ENCODE data around the gene TMEM120A. TPM values are rescaled to one million over a fixed set of nuclear protein-coding genes. Genes with fewer than 3 reads are reported as not detected.

TMEM120A gene
- total RNA-seq, 1 donor from 2014 or later = 22.5 TPM

DNA sequence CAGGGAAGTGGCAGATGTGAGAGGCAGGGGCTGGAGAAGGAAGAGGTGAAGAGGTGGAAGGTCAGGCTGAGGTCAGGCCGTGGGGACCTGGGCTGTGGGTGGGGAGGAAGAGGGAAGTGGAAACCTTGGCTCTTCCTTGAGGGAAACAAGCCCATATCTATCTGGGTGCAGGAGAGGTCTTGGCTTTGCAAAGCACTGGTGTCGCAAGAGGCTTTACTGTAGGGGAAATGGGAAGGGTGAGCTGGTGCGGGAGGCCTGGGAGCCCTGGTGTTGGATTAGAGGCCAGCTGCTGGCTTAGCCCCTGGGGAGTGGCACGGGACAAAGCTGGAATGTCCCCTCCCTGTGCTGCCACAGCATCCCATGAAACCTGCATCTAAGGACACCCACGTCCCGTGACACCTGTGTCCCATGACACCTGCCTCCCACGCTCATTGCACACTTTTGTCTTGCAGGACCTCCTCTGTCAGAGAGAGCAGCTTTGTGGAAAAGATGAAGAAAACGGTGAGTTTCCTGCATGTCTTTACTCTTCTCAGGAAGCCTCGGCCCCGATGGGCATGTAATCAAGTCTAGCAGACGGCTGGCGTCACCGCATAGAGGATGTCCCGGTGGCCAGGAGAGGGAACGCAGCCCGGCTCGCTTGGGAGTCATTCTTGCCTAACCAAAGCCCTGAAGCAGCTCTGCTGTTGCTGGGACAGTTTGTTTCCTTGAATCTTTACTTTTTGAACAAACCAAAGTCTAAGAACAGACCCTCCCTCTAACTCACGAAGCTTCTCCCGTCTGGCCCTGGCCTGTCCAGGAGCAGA lies 22.2 kb downstream of the TMEM120A start:
- H3K9me3 Mint-ChIP-seq = no peaks in the 10 kb centered on the region
- TF ChIP-seq, protein P1, sequence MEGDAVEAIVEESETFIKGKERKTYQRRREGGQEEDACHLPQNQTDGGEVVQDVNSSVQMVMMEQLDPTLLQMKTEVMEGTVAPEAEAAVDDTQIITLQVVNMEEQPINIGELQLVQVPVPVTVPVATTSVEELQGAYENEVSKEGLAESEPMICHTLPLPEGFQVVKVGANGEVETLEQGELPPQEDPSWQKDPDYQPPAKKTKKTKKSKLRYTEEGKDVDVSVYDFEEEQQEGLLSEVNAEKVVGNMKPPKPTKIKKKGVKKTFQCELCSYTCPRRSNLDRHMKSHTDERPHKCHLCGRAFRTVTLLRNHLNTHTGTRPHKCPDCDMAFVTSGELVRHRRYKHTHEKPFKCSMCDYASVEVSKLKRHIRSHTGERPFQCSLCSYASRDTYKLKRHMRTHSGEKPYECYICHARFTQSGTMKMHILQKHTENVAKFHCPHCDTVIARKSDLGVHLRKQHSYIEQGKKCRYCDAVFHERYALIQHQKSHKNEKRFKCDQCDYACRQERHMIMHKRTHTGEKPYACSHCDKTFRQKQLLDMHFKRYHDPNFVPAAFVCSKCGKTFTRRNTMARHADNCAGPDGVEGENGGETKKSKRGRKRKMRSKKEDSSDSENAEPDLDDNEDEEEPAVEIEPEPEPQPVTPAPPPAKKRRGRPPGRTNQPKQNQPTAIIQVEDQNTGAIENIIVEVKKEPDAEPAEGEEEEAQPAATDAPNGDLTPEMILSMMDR (conservative IDR thresholded peaks at IDR 0.05) = peak; percentile 50
- DNase-seq (ENCODE audit: extremely low spot score, unreplicated experiment) = no peak
- peaks cover 17% of the 10 kb centered on the region for H3K4me1 Mint-ChIP-seq (ENCODE audit: unreplicated experiment)
- peaks cover 14% of the 10 kb centered on the region for H3K36me3 Mint-ChIP-seq
- H3K27me3 Mint-ChIP-seq = no peaks in the 10 kb centered on the region
- no peak overlapping the region for H3K27ac Mint-ChIP-seq
- no peak overlapping the region for H3K4me3 Mint-ChIP-seq

DNA sequence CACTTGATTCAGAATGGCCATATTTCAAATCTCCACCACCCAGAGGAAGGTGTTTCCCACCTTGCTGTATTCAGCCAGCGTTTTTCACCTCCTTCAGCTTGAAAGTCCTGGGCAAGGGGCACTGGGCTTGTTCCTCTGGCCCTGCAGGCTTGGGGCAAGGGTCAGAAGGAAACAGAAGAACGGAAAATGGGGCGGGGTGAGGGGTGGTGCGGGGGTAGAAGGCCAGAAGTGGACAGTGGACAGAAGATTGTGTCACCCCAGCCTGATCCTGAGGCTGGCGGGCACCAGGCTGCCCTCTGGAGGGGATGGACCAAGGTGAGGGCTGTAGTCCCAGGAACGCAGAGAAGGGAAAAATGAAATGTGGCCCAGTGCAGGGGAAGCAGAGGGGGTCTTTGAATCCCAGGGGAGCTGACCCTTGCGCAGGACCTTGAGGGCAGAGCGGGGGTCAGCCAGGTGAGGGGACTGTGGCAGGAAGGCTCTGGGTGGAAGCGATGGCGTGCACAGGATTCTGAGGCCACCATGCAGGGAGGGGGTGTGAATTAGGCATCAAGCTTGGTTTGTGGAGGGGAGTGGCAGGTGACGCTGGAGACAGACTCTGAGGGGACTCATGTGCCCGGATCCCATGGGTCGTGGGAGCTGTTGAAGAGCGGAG lies 23.0 kb downstream of the TMEM120A start:
- Mint-ChIP-seq H3K27ac (no peak overlapping the region), H3K4me1 (ENCODE audit: unreplicated experiment) (peaks cover 22% of the 10 kb centered on the region), H3K9me3 (no peaks in the 10 kb centered on the region), H3K36me3 (peaks cover 14% of the 10 kb centered on the region), H3K27me3 (no peaks in the 10 kb centered on the region), H3K4me3 (no peak overlapping the region)
- no peak for DNase-seq (ENCODE audit: extremely low spot score, unreplicated experiment)
- TF ChIP-seq, protein P1 (conservative IDR thresholded peaks at IDR 0.05) = no peak

- peaks cover 31% of the 10 kb centered on the region for H3K4me1 Mint-ChIP-seq (ENCODE audit: unreplicated experiment)
- H3K9me3 Mint-ChIP-seq = no peaks in the 10 kb centered on the region
- H3K27ac Mint-ChIP-seq = peak overlapping the region; percentile 52
- no peak overlapping the region for H3K4me3 Mint-ChIP-seq
- TF ChIP-seq, protein P1 (conservative IDR thresholded peaks at IDR 0.05) = no peak
- H3K36me3 Mint-ChIP-seq = peaks cover 14% of the 10 kb centered on the region
- no peak for DNase-seq (ENCODE audit: extremely low spot score, unreplicated experiment)
- H3K27me3 Mint-ChIP-seq = no peaks in the 10 kb centered on the region
Measured at GRCh38 chr7:75969704-75970498, 24.5 kb downstream of the TMEM120A start.

GRCh38 chr7:75969182-75969581 lies 25.2 kb downstream of the TMEM120A start:
- Mint-ChIP-seq H3K27me3 (no peaks in the 10 kb centered on the region), H3K9me3 (no peaks in the 10 kb centered on the region), H3K4me3 (no peak overlapping the region), H3K4me1 (ENCODE audit: unreplicated experiment) (peaks cover 31% of the 10 kb centered on the region), H3K27ac (peak overlapping the region; percentile 52), H3K36me3 (peaks cover 14% of the 10 kb centered on the region)
- no peak for DNase-seq (ENCODE audit: extremely low spot score, unreplicated experiment)
- TF ChIP-seq, protein P1 (conservative IDR thresholded peaks at IDR 0.05) = no peak

- H3K36me3 Mint-ChIP-seq = peaks cover 14% of the 10 kb centered on the region
- TF ChIP-seq, protein P1 (conservative IDR thresholded peaks at IDR 0.05) = no peak
- H3K27ac Mint-ChIP-seq = no peak overlapping the region
- DNase-seq (ENCODE audit: extremely low spot score, unreplicated experiment) = no peak
- no peaks in the 10 kb centered on the region for H3K27me3 Mint-ChIP-seq
- H3K4me3 Mint-ChIP-seq = no peak overlapping the region
- no peaks in the 10 kb centered on the region for H3K9me3 Mint-ChIP-seq
- H3K4me1 Mint-ChIP-seq (ENCODE audit: unreplicated experiment) = peaks cover 31% of the 10 kb centered on the region
Measured at GRCh38 chr7:75968561-75969001, 25.8 kb downstream of the TMEM120A start.

Data from type B pancreatic cell (in vitro differentiated cells).